Erythroblast (primary cell): Measurements from ENCODE around the gene RNF114.

ENCODE experiments used
- GATA1 ChIP-seq: IDR thresholded peaks from 2 replicates; pipeline ENCODE4 v1.6.1; 2011; ENCODE audit warnings: low read depth, mild to moderate bottlenecking, control low read depth, low read length, moderate library complexity
- POLR2A ChIP-seq: IDR thresholded peaks from 2 replicates; pipeline ENCODE4 v1.6.1; 2011; ENCODE audit warnings: mild to moderate bottlenecking, low read length

- TF ChIP-seq POLR2A (peak; percentile 71), GATA1 (no peak)
Observed at GRCh38 chr20:49936153-49937026, at the start of gene RNF114.
